GM19438 (cell line): ENCODE results near the gene SND1.

Experiments
- ATAC-seq: cut with Tn5 transposase; IDR thresholded peaks from one replicate; pipeline ENCODE4 v1.9.1; 2021; ENCODE audit warnings: low read depth; ENCODE audit not compliant: unreplicated experiment

Gene SND1

DNA sequence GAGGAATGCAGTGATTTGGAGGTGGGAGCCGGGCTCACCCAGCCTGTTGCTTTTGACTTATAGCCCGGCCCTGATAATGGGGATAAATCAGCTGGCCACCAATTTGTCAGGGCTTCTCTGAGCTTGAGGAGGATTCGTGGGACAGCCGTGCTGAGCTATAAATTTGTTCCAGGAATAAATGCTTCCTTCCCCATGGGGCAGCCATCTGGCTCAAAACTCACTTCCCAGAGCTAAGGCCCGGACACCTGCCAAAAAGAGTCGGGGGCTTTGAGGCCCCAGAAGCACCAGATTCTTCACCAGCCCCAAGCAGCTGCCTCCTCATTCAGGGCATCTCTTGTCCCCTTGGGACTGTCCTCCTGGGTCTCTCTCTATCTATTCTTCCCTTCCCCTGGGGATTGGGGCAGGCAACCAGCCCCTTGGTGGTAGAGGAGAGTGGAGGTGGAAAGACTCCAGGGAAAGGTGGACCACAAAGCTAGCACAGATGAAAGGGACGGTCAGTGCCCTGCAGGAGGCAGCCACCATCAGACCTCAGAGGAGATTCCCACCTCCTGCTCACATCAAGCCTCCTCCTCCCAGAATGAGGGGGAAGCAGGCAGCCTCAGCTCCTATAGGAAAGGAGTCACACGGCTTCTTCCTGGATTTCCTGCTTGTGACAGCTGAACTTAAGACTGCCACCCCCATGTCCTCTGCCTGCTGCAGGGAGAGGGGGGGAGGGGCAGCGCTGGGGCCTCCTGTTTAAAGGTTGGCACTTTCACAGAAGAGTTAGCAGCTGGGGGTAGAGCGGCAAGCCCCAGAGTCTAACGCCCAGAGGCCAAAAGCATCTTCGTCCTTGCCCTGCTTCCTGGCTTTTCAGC is 423.5 kb downstream of the SND1 start:
- no peak for ATAC-seq

DNA sequence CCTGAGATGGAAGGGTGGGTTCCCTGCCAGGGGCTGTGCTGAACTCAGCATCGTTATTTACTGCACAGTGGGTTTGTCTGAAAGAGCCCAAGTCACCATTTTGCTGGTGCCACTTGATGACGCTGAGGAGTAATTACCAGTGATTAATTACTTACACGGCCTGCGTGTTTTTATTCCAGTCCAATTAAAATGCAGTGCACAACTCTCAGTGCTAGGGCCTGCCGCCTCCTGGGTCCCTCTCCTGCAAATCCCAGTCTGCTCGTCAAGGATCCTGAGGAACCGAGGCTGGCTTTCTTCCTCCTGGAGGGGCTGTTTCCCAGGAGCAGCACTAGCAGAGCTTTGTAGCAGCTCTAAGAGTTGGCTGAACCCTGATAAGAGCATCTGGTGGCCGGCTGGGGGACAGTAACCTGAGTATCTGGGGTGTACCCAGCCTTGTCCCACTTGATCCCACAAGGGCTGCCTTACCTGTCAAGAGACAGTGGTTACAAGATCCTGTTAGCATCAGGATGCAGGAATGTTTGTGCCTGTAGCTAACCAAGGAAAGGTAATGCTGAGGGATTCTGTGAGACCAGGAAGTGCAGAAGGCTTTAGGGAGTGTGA is 424.3 kb downstream of the SND1 start:
- no peak for ATAC-seq

DNA sequence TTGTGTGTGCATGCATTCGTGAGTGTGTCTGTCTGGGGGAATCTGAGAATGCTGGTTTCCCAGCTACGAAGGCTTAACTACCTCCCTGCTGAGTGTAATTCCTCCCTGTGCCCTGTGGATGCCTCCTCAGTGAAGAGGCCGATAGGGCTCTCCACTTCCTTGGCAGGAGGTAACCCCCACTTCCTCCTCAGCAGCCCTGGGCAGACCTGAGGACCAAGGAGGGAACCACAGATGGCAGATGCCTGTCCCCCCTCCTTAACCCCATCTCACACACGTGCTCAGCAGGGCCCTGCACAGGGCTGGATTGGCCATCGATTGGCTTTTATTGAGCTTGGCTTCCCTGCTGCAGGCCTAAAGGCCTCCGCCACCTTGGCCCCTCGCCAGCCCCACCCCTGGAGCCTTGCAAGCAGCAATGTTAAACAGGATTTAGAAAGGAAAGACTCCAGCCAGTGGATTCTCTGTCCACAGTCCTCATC is 424.8 kb downstream of the SND1 start:
- no peak for ATAC-seq

DNA sequence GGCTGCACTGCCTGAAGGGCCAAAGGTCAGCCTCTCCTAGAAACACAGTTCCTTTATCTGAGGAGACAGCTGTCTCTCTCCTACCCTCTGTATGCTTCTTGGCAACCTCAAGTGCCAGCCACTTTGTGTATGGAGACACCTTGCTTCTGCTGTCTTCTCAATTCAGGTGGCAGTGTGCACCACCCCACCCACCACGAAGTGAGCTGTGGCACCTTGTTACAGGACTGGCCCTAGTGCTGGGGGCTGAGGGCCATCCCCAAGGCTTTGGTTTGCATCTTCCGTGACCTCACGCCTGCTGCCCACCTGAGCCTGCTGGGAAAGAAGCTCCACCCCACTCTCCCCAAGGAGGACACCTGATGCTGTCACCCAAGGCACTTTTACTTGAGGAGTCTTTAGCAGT is 426.3 kb downstream of the SND1 start:
- no peak for ATAC-seq

DNA sequence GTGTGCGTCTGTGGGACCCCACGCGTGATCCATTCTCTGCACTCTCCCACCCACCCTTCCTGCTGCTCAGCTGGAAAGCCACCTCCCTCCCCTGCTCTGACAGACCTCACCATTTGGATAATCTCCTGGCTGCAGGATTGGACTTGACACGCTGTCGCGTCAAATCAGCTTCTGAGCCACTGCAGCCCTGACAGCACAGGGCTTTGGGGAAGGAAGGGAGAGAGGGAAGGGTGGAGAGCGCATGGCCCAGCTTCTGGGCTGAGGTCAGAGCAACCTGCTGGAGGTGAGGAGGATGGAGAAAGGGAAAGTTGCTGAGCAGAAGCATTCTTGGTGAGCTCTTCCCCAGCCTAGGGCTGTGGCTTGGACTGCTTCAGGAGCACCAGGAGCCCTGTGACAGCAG is 428.2 kb downstream of the SND1 start:
- ATAC-seq = no peak

DNA sequence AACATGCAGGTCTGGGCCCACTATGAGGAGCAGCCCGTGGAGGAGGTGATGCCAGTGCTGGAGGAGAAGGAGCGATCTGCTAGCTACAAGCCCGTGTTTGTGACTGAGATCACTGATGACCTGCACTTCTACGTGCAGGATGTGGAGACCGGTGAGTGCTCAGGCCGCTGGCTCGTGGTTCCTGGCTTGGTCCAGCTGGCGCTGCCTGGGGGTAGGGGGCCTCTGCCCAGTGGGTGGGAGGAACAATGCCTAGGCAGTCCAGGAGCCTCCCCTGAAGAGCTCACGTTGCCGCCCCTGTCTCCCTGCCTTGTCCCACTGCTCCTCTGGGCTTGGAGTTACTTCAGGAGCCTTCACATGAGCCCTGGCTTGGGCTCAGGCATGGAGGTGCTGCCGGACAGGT is 429.4 kb downstream of the SND1 start:
- no peak for ATAC-seq

DNA sequence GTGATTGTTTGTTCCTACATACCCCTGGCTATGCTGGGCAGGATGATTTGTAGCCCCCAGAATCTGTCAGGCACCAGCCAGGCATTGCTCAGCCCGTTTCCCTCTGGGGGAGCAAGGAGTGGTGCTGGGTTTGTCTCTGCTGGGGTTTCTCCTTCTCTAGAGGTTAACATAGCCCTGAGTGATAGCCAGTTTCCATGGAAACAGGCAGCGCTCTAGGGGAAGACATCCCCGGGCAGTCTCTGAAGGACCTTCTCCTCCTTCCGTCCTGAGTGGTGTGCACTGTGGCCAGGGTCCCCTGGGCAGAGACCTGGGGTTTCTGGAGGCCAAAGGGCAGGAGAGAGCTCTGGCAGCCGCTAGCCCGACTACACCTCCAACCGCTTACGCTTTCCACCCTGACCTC is 429.8 kb downstream of the SND1 start:
- ATAC-seq = no peak

DNA sequence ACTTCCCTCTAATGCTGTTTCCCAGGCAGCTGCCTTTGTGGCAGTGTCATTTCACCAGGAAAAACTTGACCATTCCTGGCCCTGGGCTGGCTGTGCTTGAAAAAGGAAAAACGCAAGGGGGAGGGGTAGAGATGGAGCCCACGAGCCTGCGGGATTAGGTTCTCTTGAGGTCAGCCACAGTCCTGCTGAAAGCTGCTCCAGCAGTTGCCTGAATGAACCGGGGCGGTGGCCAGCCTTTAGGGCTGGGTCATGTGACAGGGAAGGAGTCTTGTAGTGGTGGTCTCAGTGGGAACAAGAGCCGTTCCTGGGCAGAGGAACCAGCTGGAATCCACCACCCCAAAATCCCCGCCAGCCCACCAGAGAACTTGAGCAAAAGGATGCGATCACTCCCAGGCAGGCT is 430.4 kb downstream of the SND1 start:
- no peak for ATAC-seq

DNA sequence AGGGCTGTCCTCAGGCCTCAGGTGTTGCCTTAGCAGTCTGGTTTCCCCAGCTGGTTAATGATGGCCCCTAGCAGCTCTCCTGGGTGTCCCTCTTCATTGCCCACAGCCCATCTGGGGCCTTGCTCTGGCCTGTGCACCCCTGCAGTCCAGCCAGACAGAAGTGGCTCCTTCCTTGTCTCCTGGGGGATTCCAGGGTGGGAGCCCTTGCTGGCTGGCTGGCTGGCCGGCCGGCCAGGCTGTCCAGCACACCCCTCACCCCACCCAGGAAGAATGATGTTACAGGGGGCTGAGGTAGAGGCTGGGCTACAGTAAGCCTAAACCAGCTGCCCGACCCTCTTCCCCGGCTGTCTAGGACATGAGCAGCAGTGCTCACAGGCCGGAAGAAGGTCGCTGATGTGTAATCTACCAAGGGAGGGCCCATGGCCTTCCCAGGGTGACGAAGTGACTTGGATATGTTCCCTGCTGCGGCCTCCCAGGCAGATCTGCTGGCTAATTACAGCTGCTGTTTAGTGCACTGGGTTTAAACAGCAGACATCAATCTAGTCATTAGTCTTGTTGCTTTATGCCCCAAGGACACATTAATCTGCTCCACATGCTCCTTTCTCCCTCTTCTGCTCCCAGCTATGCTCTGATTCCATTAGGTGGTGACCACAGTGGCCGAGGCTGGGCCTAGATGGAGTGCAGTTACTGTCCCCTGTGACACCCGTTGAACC is 433.1 kb downstream of the SND1 start:
- no peak for ATAC-seq

DNA sequence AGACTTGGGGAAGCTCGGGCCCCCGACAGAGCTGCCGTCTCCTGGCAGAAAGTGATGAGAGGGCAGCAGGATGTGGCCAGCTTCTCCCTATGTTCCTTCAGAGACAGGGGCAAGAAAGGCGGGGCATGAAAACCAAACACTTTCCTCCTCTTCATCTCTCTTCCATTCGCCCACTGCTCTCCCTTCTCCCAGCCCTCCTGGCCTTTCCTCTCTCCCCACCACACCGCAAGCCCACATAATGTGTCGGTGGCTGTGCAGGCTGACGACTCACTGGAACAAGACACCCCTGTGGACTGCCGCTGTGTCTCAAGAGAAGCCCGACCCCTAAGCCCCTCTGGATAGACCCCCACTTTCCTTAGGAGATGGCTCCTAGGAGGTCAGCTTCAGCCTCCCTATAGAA is 438.5 kb downstream of the SND1 start:
- ATAC-seq = no peak

DNA sequence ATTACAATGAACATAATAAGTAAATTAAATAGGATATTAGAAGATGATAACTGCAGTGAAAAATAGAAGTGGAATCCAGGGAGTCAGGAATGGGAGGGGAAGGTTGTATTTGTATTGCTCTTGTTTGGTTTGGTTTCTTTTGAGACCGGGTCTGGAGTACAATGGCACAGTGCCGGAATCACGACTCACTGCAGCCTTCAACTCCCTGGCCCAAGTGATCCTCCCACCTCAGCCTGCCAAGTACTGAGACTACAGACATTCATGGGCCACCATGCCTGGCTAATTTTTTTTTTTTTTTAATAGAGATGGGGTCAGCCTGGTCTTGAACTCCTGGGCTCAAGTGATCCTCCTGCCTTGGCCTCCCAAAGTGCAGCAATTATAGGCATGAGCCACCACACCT is 439.1 kb downstream of the SND1 start:
- no peak for ATAC-seq

DNA sequence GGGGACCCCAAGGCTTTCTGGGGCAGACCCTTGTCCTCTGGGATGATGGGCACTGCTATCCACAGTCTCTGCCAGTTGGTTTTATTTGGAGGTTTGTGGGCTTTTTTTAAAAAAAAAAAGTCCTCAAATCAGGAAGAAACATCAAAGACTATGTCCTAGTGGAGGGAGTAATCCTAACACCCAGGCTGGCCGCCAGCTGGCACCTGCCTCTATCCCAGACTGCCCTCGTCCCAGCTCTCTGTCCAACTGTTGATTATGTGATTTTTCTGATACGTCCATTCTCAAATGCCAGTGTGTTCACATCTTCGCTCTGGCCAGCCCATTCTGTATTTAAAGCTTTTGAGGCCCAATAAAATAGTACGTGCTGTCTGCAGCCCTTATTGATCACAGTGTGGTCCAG is 440.2 kb downstream of the SND1 start:
- no peak for ATAC-seq

DNA sequence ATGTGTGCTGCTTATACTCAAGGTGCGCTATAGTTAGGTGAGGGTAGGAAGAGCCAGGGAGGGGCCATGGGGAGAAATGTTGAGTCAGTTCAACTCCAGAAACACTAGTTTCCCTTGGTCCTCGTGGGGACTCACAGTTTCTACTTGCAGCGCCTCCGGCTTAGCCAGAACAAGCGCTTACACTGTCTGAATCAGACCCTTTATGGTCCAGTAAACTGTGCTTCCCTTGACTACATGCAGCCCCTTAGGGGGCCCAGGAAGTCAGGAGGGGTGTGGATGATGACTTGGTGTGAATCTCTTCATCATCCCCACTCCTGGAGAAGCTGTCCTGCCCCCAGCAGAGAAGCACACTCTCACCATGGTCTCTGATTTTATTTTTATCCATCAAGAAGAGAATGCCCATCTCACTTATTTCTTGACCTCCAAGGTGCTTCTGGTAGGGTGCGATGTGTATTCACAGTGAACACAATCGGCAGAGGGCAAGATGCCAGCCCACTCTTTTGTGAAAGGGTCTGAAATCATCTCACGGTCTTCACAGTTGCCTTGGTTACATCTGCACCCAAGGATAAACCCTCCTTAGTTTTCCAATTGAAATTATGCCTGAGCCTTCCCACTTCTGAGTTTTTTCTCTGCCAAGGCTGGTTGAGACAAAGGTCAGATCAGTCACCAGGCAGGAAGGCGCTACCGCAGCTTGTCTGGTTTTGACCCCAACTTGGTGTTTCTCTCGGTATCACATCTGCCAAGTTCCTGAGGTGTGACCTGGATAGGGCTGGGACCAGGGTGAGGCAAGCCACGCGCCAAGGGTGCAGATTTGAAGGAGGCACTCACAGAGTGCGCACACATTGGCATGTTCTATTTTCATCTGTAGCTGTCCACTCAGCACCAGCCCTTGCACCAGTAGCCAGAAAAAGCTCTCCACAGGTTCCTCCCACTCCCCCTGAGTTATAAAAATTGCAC is 441.9 kb downstream of the SND1 start:
- ATAC-seq = no peak

DNA sequence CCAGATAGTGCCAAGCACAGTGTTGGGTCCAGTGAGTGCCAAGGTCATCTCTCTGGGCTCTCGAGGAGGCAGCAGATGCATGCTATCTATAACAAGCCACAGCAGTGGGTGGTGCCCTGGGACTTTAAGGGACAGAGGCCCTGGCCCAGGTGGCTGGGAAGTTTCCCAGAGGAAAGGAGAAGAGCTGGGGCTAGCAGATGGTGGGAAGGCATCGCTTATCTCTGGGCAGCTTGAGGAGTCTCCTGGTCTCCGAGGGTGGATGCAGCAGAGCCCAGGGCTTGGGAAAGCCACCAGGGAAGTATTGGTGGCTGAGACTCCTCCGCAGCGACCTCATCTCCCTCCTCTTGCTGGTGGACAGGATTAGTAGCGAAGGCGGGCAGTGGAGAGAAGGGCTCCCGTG is 442.7 kb downstream of the SND1 start:
- ATAC-seq = no peak

DNA sequence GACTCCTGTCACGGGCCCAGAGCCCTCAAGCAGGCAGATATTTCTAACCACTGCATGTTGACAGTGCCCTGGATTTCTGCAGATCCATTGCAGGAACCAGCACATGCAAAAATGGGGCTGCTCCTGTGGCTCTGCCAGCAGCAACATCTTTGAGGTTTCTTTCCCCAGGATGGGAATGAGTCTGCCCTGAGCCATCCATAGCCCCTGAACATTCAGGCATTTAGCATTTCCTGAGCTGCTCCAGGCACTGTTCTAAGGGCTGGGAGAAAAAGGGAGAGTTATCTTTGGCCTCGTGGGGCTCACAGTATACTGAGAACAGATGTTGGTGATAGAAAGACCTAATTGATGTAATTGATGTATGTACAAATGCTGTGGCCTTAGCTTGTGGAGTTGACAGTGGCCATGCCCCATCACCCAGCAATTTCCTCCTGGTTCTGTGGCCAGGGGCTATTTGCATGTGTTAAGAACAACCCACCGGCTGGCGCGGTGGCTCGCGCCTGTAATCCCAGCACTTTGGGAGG is 445.3 kb downstream of the SND1 start:
- no peak for ATAC-seq

DNA sequence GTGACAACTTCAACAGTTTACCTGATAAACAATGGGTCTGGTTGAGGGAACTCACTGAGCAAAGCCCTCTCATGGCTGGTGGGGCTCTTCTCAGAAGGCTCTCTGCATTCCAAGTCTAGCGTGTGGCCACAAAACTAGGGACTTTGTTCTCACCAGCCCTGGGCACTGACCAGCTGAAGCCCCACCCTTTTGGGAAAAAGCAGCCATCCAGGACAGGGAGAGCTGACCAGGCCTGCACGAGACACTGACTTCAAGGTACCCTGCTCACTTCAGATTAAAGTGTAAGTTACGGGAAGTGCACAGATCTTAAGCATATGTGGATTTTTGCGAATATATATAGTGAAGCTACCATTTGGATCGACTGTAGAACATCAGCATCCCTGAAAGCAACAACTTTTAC is 446.6 kb downstream of the SND1 start:
- no peak for ATAC-seq

DNA sequence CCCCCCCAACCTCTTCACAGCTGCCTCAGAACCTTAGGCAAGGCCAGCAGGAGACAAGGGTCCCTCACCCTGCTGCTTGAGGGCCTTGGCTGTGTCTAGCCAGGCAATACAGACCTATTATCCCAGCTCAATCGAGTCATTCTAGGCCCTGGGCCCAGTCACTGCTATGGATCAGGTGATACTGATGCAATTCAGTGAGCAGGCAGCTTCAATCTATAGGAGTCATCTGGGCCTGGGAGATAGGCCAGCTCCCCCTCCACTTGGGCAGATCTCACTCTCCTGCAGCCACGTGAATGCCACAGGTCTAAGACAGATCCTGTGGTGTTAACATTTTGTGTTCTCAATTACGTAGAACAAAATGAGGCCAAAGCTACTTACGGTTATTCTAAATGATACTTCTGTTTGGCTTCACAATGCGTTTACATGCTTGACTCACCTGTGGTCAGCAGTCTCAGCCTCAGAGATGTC is 447.2 kb downstream of the SND1 start:
- no peak for ATAC-seq

DNA sequence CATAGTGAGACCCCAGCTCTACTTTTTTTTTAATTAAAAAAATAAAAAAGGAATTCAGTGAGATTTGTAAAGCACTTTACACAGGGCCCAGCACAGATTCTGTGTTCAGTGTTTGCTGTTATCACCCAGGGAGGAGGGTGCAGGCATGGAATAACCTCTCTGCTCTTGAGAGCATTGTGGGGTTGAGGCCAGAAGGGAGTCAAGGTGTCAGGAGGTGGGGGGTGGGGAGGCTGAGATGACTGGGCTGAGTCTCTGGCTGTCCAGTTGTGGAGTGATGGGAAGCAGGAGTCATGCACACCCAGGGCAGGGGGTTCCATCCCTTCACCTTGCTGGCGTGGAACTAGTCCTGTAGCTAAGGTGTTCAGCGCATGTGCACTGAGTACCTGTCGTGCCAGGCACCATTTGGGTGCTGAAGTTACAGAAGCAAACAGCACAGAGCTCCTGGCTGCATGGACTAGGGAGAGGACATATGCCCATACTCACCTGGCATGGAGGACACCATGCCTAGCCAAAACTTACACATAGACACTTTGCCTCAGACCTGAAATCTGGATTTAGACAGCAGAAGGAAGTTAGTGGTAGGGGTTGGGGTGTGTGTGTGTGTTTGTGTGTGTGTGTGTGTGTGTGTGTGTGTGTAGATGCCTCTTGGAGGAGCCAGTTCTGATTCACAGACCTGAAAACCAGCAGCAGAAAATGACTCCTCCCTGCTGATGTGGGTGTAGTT is 448.4 kb downstream of the SND1 start:
- no peak for ATAC-seq

DNA sequence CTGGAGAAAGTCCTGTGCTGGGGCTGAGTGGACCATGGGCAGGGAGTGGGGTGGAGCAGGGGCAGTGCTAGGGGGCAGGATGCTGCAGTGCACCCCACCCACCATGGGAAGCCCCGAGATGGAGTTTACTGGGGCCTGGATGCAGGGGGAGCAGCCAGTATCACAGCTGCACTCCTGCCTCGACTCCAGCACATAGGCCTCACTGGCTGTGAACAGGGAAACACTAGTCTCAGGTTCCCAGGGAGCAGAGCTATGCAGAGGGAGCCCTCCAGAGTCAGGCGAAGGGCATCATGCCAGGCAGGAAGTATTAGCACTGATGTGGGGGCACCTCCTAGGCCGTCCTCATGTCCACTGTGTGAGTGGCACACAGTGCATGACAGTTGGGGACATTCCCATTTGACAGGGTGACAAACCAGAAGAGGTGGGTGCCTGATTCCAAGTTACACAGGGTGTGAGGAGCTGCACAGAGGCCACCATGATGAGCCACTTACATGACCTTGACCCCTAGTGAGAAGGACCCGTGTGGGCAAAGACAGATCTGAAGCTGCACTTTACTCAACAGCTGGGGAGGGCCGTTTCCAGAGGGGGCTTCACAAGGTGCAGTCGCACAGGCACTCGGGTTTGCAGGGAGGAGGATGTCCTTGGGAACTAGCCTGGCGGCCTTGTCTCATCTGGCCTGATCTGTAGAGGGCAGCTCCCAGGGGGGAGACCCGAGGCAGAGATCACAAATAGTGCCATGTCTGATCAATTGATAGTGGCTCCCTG is 449.1 kb downstream of the SND1 start:
- no peak for ATAC-seq
